Skin epidermis (tissue), 12 donors: Measurements from ENCODE around the gene TENM3.

Experiments
- H3K27ac ChIP-seq, 21 experiments: fragments of 200-600 bp; sonication (generic) in 11 of 21; one replicate each; pipeline ENCODE4 v1.5.0; 2020; ENCODE audit warnings: mild to moderate bottlenecking in 3 of 21, inconsistent platforms in 2 of 21, moderate library complexity in 2 of 21
- H3K4me3 ChIP-seq, 7 experiments: fragments of 200-600 bp; sonication (generic) in 2 of 7; one replicate each; pipeline ENCODE4 v1.5.0; 2020; ENCODE audit warnings: inconsistent platforms in 2 of 7, mild to moderate bottlenecking in 2 of 7, moderate library complexity in 1 of 7

TENM3 gene

DNA sequence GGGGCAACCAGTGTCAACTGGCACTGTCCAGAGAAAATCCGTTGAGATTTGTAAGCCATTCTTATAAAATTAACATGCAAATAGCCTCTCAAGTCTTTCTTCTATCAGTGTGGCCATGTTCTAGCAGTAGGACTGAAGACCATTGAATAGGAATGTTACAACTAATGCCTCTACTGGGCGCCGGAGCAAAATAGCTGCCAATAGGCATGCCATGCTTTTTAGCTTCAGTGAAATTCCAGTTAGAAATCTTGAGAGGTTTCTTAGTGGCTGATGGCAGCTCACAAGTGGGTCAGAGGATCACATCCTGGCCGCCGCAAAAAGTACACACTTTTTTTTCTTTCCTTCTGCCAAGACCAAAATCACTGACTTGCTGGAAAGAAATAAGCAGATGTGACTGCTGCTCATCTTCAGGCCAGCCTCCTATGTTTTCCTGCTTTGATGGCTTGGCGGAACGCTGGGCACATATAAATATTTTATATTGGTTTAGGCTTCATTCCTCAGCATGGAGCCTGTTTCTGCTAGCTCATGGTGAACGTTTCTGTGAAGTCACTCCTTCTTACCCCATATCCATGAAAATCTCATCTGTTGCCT is 293.1 kb downstream of the TENM3 start:
- H3K27ac ChIP-seq: no peak overlapping the region
- H3K4me3 ChIP-seq: no peak overlapping the region

GRCh38 chr4:182537031-182537795 is 294.0 kb downstream of the TENM3 start:
- no peak overlapping the region for H3K4me3 ChIP-seq
- no peak overlapping the region for H3K27ac ChIP-seq

DNA sequence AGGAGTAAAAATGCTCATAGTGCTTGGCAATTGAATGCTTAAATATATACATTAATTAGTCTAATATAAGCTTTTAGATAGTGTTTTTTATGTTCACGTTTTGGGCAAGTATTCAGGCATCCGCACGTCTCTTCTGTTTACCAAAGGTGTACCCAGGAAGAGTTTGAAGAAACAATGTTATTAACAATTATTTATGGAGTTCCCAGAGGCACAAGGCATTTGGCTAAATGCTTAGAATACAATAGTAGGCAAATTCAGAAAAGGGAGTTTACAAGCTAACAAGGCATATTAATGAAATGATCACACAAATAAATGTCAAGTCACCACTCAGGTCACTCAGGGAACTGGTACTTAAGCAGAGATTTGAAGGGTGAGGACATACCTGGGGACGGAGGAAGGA is 294.8 kb downstream of the TENM3 start:
- Histone ChIP-seq H3K27ac (no peak overlapping the region), H3K4me3 (no peak overlapping the region)

GRCh38 chr4:182540496-182540895 is 297.3 kb downstream of the TENM3 start:
- no peak overlapping the region for H3K27ac ChIP-seq
- no peak overlapping the region for H3K4me3 ChIP-seq

DNA sequence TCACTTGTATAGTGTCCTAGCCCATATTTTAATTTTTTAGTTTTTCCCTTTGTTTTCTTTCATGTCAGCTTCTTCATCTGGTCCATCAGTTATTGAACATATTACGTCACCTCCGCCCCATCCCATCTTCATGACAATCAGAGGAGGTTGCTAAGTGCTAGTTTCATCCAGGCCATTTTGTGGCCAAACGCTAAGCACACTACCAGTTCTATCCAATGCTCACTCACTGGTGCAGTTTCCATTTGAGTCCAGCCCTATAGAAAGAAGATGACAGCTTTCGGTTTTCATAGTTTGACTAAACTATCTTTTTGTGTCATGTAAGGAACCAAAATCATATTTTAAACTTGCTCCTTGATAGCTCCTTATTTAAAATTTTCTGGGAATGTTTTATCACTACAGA is 304.2 kb downstream of the TENM3 start:
- no peak overlapping the region for H3K27ac ChIP-seq

GRCh38 chr4:182548156-182548555 is 305.0 kb downstream of the TENM3 start:
- Histone ChIP-seq H3K27ac (no peak overlapping the region), H3K4me3 (no peak overlapping the region)

More for the DNA sequence above, 304.2 kb downstream of the TENM3 start:
- H3K4me3 ChIP-seq: no peak overlapping the region

DNA sequence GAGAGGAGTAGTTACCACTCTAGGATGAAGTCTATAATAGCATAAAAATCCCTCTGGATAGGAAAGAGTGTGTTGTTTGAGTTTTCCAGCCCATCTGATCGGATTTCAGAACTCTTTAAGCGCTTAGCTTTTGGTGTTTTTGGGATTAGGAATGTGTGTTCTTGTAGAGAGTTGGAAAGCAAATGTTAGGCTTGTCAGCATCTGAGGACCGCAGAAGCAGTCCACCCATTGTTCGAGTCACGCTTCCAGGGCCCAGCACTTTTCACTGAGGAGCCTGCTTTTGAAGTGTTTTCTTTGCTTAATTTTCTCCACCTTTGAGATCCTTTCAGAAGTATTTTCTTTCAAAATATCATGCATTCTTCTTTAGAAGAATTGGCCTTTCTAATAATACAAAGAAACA is 306.2 kb downstream of the TENM3 start:
- no peak overlapping the region for H3K27ac ChIP-seq

GRCh38 chr4:182552948-182553347 is 309.7 kb downstream of the TENM3 start:
- Histone ChIP-seq H3K27ac (no peak overlapping the region), H3K4me3 (no peak overlapping the region)

More for the DNA sequence above, 306.2 kb downstream of the TENM3 start:
- H3K4me3 ChIP-seq: no peak overlapping the region

DNA sequence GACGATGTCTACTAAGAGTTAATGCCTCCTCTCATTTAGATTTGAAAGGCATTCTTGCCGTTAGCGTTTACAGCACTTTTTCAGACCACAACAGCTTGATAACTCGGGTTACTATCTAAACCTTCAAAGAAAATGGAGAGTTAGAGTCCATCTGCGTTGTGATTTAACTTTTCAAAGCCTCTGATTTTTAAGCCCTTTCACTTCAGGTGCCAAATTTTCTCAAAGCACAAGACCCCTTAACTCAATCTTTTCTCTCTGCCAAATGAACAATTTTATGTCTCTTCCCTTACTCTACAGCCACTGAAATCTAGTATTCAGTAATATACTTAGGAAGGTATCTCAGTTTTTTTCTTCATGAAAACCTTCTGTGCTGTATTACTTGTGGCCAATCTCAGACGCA is 310.5 kb downstream of the TENM3 start:
- Histone ChIP-seq H3K4me3 (no peak overlapping the region), H3K27ac (no peak overlapping the region)

GRCh38 chr4:182554736-182555135 is 311.5 kb downstream of the TENM3 start:
- Histone ChIP-seq H3K4me3 (no peak overlapping the region), H3K27ac (no peak overlapping the region)

DNA sequence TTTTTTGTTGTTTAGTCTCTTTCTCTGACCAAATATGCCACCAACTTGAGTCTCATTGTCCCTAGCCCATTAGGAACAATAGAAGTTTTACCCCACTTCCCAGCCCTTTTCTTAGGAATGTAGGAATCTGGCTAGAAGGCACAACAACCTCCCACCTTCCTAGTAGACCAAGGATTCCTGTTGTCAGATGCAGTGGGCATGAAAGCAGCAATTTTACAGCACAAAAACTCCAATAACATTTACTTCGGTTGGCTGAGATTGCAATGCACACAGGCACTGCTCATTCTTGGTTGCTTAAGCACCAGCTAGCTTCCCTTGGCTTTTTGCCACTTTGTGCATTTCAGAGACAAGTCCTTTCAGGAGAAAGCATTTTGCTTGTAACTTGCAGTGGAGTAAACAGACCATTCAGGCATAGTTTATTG is 312.8 kb downstream of the TENM3 start:
- Histone ChIP-seq H3K27ac (no peak overlapping the region), H3K4me3 (no peak overlapping the region)

- H3K4me3 ChIP-seq: no peak overlapping the region
Observed at GRCh38 chr4:182556580-182556979, 313.4 kb downstream of the TENM3 start.

DNA sequence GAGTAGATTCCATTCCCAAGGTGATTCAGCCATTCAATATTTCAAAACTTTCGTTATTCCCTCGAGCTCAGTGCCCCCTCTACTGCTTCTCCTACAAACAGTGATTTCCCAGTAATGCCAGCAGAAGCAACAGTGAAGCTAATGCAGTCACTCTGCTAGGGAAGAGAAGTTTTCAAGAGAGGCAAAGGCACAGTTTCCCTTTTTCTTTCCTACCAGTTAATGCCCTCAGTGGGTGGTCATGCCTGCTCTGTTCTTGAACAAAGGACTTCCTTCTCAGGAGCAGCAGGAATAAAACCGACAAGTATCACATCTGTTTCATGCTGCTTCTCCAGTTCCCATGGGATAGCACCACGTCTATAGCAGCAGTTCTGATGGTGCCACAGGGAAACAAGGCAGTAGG is 317.2 kb downstream of the TENM3 start:
- H3K27ac ChIP-seq: no peak overlapping the region
- no peak overlapping the region for H3K4me3 ChIP-seq

More at GRCh38 chr4:182556580-182556979, 313.4 kb downstream of the TENM3 start:
- H3K27ac ChIP-seq: no peak overlapping the region

DNA sequence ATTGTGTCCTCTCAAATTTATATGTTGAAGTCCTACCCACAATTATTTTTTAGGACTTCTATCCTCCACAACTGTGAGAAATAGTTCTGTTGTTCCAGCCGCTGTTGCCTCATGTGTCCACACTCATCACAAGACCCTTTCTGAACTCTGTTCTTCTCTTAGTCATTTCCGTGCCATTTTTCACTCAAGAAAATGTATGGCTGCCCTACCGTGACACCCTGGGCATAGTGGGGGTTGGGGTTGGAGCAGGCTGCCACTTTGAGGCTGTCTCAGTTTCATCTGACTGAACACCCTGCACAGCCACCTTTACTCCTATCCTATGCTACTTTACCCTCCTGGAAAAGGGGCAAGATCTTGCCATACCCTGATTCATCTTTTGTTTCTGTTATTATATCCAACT is 319.1 kb downstream of the TENM3 start:
- H3K27ac ChIP-seq: no peak overlapping the region
- H3K4me3 ChIP-seq: no peak overlapping the region

DNA sequence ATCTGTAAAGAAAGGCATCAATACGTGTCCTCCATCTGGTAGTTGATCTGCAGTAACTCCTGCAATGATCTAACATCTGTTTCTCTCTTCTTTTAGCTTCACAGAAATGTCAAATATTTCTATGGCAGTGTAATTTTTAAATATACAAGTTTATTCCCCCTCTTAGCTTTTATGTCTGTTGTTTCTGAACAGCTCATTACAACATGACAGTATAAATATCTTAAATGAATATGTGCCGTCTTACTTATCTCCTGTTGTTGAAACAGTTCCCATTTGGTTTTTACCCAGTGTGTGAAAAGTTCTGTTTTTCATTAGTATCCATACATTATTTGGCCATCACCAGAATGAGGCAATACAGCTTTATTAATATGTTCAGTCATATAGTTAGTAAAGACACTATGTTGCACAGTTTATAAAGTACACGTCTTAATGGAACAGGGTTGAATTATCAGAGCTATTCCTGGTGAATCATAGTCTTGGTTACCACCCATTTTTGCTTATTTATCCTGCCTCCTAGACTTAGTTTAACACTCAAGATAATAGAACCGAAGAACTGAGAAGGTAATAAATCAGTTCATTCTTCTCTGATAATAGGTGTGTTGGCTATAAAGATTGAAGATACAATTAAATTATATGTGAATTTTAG is 321.6 kb downstream of the TENM3 start:
- no peak overlapping the region for H3K4me3 ChIP-seq
- no peak overlapping the region for H3K27ac ChIP-seq

DNA sequence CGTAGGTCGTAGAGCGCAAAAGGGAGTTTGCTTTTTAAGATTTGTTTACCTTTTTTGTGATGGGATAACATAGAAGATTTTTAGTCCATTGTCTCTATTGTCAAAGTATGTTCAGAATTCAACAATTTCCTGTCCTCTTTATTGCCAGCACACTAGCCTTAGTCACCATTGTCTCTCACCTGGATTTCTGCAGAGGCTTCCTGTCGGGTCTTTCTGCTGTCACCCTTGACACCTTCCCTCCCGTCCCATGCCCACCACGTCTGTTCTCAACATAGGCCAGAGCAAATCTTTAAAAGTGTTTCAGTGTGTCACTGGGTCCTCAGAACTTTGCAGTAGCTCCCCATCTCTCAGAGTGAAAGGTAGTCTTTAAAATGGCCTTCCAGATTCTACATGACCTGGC is 323.9 kb downstream of the TENM3 start:
- no peak overlapping the region for H3K27ac ChIP-seq
- no peak overlapping the region for H3K4me3 ChIP-seq

DNA sequence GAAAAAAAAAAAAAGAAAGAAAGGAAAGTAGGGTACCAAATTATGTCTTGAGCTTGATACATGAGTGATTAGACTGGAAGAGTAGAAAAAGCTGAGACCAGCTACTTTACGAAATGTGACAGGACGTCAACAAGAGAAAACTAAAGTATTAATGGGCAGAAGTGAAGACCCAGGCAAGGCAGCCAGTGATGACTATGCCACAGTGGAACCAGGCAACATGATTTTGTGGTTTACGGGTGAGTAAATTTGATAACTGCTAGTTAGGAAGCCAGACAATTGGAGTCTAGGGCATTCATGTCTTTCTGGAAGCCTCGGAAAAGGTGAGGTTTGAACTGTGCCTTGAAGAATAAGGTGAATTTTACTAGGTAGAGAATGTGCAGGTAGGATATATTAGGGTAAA is 326.4 kb downstream of the TENM3 start:
- Histone ChIP-seq H3K4me3 (no peak overlapping the region), H3K27ac (no peak overlapping the region)

DNA sequence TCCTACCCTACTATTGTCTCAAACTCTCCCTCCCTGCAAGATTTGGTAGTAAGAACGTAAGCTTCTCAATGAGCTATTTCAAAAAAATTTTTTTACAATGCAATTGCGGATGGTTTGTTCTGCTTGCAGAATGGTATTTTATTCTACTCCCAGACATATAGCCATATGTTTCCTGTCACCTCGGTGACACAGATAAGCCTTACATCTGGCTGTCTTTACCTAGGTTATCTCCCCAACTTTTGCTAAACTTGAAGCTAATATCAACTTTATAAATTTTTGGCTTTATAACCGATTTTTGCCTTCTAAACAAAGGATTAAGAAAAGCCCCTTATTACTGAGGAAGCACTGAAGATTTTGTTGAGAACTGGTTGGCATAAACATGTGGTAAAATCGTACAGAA is 331.5 kb downstream of the TENM3 start:
- H3K4me3 ChIP-seq: no peak overlapping the region
- H3K27ac ChIP-seq: no peak overlapping the region

GRCh38 chr4:182575225-182575624 is 332.0 kb downstream of the TENM3 start:
- Histone ChIP-seq H3K4me3 (no peak overlapping the region), H3K27ac (no peak overlapping the region)

DNA sequence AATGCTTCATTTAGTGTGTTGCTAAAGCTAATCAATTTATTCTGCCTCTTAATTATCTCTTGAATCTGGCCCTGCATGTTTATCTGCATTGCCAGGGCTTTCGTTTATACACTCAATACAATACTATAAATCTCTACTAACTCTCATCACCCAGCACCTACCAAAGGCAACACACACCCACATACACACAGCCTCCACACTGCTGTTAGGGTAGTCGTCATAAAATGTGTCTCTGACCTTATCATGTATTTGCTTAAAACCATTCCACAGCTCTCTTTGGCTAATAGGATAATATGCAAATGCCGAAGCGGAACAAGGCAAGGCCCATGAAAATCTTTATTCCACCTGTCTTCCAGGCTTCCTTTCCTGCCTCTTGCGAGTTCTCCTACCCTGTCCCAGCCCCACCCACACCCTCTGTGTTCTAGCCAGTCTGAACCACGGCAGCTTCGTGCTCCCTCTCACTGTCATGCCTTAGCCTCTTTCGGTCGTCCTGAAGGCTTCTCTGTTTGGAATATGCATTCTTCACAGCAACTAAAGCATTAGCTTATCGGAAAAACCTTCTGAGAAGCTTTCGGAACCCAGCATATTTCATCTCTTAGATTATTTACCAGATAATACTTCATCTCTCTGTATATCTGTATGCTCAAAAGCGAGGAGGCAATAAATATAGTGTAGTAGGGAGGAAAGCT is 333.5 kb downstream of the TENM3 start:
- Histone ChIP-seq H3K4me3 (no peak overlapping the region), H3K27ac (no peak overlapping the region)

DNA sequence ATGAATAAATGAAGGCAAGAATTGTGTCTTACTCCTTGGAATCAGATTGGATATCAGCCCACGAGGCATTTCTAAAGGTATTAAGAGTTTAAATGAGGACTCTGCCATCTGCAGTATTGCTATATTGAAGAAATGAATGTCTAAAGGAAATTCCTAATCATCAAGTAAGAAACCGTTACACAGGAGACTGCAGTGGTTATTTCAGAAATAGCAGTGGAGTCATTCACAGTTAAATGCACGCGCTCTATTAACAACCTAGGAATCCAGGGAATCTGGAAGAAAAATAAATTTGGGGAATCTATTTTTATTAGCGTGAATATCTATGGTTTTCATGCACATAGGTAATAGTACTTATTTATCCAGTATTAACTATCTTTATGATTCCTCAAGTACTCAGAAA is 334.2 kb downstream of the TENM3 start:
- no peak overlapping the region for H3K27ac ChIP-seq
- H3K4me3 ChIP-seq: no peak overlapping the region
